Testis (tissue), 2 donors: ENCODE results near the gene CYP2S1.

Experiments
- CTCF ChIP-seq, 3 experiments: fragments of 450-650 bp in 2 of 3; fragments of 200-600 bp in 1 of 3; sonication (generic) in 1 of 3; IDR thresholded peaks; one replicate each; pipeline ENCODE4 v1.5.1; 2016 to 2019; ENCODE audit warnings: antibody characterized with exemption in 3 of 3, mild to moderate bottlenecking in 2 of 3, moderate library complexity in 1 of 3
- POLR2A ChIP-seq: fragments of 450-650 bp; IDR thresholded peaks from one replicate; pipeline ENCODE4 v1.6.1; 2017; ENCODE audit warnings: antibody characterized with exemption, mild to moderate bottlenecking, moderate library complexity

GRCh38 chr19:41248895-41249294 is 55.9 kb downstream of the CYP2S1 start:
- no peak for TF ChIP-seq CTCF (IDR thresholded peaks at IDR 0.05)
- no peak for TF ChIP-seq POLR2A
